ENCODE measurements around the gene CRBN.

The CRBN gene

DNA sequence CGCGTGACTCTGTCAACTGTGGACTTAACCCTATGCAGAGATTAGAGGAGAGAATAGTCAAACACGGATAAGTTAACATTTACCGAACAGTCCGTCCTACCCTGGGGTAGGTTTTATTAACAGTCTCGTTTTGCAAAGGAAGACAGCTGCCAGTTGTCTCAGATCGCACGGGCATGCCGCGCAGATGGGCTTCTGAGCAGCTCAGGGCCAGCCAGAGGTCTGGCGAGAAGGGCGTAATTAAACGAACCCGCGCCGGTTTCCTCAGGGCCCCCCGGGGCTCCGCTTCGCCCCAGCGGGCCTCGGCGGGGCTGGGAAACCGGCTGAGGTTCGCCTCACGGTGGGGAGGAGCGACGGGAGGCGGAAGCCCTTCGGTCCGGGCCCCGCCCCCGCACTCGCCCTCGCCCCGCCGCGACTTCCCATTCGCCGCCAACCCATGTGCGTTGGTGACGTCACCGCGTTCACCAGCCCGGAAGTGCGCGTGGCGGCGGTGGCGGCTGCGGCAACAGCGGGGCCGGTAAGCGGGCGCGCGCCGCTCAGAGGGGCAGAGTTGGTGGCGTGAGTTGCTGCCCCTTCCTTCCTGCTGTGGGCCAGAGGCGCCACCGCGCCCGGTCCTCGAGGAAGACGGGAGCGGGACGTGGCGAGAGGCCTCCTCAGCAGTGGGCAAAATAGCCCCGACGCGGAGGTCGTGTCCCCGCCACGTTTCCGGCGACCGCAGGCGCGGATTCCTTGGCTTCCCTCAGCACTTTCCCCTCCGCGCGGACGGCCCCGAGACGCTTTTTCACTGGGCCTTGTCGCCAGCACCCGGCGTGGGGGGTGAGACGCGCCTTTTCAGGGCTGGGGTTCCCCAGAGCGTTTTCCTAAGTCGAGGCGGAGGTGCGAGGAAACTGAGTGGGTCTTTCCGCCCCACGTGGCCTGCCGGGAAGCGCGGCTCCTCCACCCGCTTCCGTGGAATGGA is 52.7 kb downstream of the CRBN start, which contains the start of gene TRNT1:
Gene TRNT1, plus strand, starts transcription at position 464 of the 955 bp plus-strand sequence. CDS start 2,101 bp downstream, outside the sequence.
- DNase-seq (ENCODE audit: insufficient read length, low spot score): peak; percentile 94
- peak; percentile 99 for FAIRE-seq
- peak; percentile 39 for TF ChIP-seq SPI1 (IDR thresholded peaks at IDR 0.05; ENCODE audit: low read depth, low read length)
- TF ChIP-seq POLR2A (IDR thresholded peaks at IDR 0.05; ENCODE audit: low read depth, low read length): peak; percentile 87
- TF ChIP-seq POLR2AphosphoS5 (IDR thresholded peaks at IDR 0.05; ENCODE audit: low read depth, low read length): peak; percentile 93
- TF ChIP-seq PAX5 (IDR thresholded peaks at IDR 0.05; ENCODE audit: insufficient read depth, low read length, severe bottlenecking): no peak
- TF ChIP-seq TAF1 (IDR thresholded peaks at IDR 0.05; ENCODE audit: low read depth, low read length): peak; percentile 74; the same call in 1 of the 2 replicates
- no peak for TF ChIP-seq POU2F2 (IDR thresholded peaks at IDR 0.05; ENCODE audit: low read depth, low read length)

DNA sequence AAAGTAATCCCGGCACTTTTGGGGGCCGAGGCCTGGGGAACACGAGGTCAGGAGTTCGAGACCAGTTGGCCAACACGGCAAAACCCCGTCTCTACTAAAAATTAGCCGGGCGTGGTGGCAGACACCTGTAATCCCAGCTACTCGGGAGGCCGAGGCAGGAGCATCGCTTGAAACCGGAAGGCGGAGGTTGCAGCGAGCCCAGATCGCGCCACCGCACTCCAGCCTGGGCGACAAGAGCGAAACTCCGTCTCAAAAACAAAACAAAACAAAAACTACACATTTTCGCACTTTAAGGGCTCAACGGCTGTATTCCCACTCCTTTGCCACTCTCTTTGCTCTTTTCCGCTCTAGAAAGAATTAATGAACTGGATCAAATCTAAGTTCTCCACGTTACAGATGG is 53.5 kb downstream of the CRBN start:
- TF ChIP-seq POU2F2 (IDR thresholded peaks at IDR 0.05; ENCODE audit: low read depth, low read length) (no peak), POLR2A (IDR thresholded peaks at IDR 0.05; ENCODE audit: low read depth, low read length) (no peak), POLR2AphosphoS5 (IDR thresholded peaks at IDR 0.05; ENCODE audit: low read depth, low read length) (no peak), SPI1 (IDR thresholded peaks at IDR 0.05; ENCODE audit: low read depth, low read length) (no peak), PAX5 (IDR thresholded peaks at IDR 0.05; ENCODE audit: insufficient read depth, low read length, severe bottlenecking) (no peak), TAF1 (IDR thresholded peaks at IDR 0.05; ENCODE audit: low read depth, low read length) (no peak)
- no peak for FAIRE-seq
- DNase-seq (ENCODE audit: insufficient read length, low spot score): no peak

DNA sequence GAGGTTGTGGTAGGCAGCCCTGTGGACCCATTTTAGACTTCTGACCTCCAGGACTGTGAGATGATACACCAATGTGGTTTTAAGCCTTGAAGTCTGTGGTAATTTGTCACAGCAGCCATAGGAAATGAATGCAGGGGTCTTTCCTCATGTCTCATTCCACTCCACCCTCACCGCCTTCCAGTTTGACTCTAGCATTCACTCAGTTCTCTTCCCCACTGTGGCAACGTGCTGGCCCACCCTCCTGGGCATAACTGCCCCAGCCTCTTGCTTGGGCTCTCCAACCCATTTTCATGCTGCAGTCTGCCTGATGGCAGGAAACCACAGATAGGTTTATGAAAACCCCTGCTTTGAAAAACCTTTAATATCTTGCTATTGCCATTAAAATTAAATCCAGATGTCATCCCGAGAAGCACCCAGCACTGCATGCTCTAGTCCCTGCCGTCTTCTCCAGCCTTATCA is 60.1 kb downstream of the CRBN start:
- TF ChIP-seq PAX5 (IDR thresholded peaks at IDR 0.05; ENCODE audit: insufficient read depth, low read length, severe bottlenecking): no peak
- DNase-seq (ENCODE audit: insufficient read length, low spot score) (no peak), FAIRE-seq (no peak)

DNA sequence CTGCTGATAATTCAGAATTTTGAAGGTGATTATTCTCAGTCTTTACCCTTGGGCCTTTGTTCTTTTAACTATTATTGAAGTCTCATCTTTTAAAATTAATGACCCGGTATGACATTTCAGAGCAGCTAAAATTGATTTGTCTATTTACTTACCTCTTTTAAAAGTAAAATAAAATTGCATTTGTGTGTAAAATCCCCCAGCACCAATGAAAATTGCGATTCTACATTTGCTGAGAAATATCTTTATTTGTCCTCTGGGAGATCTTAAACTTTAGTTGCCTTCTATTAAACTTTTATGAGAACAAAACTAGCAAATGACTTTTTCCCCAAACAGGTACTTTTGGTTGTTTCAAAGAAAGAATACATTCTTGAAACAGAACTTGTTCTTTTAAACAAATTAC is 61.8 kb downstream of the CRBN start:
- TF ChIP-seq TAF1 (IDR thresholded peaks at IDR 0.05; ENCODE audit: low read depth, low read length): no peak
- no peak for TF ChIP-seq POLR2A (IDR thresholded peaks at IDR 0.05; ENCODE audit: low read depth, low read length)
- TF ChIP-seq POU2F2 (IDR thresholded peaks at IDR 0.05; ENCODE audit: low read depth, low read length): no peak
- no peak for TF ChIP-seq POLR2AphosphoS5 (IDR thresholded peaks at IDR 0.05; ENCODE audit: low read depth, low read length)
- TF ChIP-seq SPI1 (IDR thresholded peaks at IDR 0.05; ENCODE audit: low read depth, low read length): no peak
- no peak for TF ChIP-seq PAX5 (IDR thresholded peaks at IDR 0.05; ENCODE audit: insufficient read depth, low read length, severe bottlenecking)
- no peak for FAIRE-seq
- DNase-seq (ENCODE audit: insufficient read length, low spot score): no peak

DNA sequence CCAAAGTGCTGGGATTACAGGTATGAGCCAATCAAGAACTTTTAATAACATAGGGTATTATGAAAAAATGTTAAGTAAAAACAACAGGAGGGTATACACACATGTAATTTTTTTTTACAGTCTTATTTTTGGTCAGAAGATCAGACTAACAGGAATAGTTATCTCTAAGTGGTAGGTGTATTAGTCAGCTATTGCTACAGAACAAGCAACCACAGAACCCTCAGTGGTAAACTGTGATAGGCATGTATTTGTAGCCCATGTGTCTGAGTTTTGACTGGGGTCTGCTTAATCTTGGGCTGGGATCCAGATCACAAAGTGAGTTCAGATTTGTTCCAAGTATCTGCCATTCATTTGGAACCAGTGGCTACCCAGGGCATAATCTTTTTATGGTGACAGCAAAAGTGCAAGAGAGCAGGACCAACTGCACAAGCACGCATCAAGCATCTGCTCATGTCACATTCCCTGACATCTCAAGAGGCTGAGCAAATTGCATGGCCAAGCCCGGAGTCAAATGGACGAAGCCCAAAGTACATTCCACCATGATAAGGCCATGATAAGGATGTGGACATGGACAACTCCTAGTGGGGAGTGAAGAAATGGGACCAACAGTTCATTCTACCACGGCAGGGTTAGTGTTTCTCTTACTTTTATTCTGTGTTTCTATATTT is 66.3 kb downstream of the CRBN start:
- DNase-seq (ENCODE audit: insufficient read length, low spot score) (no peak), FAIRE-seq (peak; percentile 63)
- TF ChIP-seq POU2F2 (IDR thresholded peaks at IDR 0.05; ENCODE audit: low read depth, low read length) (no peak), POLR2A (IDR thresholded peaks at IDR 0.05; ENCODE audit: low read depth, low read length) (no peak), TAF1 (IDR thresholded peaks at IDR 0.05; ENCODE audit: low read depth, low read length) (no peak), SPI1 (IDR thresholded peaks at IDR 0.05; ENCODE audit: low read depth, low read length) (no peak), POLR2AphosphoS5 (IDR thresholded peaks at IDR 0.05; ENCODE audit: low read depth, low read length) (no peak), PAX5 (IDR thresholded peaks at IDR 0.05; ENCODE audit: insufficient read depth, low read length, severe bottlenecking) (no peak)

DNA sequence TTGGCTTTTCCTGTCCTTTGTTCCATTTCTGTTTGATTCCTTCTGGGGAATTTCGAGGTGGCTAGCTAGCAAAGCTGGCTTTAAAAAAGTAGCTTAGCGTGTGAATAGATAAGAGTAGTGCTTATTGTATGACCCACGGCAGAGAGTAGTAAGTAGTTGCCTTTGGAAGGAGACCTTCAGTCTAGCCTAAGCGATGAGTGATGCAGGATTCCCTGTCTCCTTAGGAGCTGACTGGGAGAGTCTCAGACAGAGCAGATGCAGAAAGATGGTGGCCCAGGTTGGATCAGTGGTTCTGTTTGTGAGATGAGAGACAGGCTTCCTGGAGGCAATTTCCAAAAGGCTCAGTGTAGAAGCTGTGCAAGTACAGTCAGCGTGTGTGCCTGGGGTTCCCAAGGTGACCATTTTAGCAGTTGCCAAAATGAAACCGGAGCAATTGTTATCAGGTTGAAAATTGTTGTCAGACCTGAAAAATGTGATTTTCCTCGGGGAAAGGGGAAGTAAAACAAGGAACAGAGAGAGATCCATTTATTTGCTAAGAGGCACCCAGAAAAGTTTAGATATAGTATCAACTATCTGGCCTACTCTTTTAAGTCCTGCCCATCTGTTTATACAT is 68.6 kb downstream of the CRBN start:
- DNase-seq (ENCODE audit: insufficient read length, low spot score) (no peak), FAIRE-seq (peak; percentile 55)
- peak; percentile 40; the same call in 1 of the 2 replicates for TF ChIP-seq SPI1 (IDR thresholded peaks at IDR 0.05; ENCODE audit: low read depth, low read length)
- no peak for TF ChIP-seq PAX5 (IDR thresholded peaks at IDR 0.05; ENCODE audit: insufficient read depth, low read length, severe bottlenecking)
- TF ChIP-seq POLR2A (IDR thresholded peaks at IDR 0.05; ENCODE audit: low read depth, low read length): no peak
- no peak for TF ChIP-seq TAF1 (IDR thresholded peaks at IDR 0.05; ENCODE audit: low read depth, low read length)

DNA sequence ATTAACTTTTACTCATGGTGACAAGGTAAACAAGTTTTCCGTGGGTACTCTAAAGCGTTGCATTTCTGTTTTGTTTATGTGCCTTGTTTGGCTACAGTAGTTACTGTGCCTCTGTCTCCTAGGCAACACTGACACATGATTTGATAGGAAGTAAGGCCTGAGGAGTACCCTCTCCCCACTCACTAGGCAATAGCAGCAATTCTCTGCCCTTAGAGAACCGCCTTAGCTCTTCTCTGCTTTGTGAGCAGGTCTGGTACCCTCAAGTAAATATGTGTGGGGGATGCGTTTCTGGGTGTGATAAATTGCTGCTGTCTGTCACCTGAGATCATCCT is 69.2 kb downstream of the CRBN start, which contains the start of gene IL5RA:
Gene IL5RA, minus strand, starts transcription at position 76 of the 332 bp plus-strand sequence. CDS start 5,390 bp downstream, outside the sequence.
- DNase-seq (ENCODE audit: insufficient read length, low spot score): no peak
- TF ChIP-seq POU2F2 (IDR thresholded peaks at IDR 0.05; ENCODE audit: low read depth, low read length): no peak
- no peak for TF ChIP-seq TAF1 (IDR thresholded peaks at IDR 0.05; ENCODE audit: low read depth, low read length)
- TF ChIP-seq POLR2AphosphoS5 (IDR thresholded peaks at IDR 0.05; ENCODE audit: low read depth, low read length): no peak
- TF ChIP-seq PAX5 (IDR thresholded peaks at IDR 0.05; ENCODE audit: insufficient read depth, low read length, severe bottlenecking): no peak
- no peak for TF ChIP-seq SPI1 (IDR thresholded peaks at IDR 0.05; ENCODE audit: low read depth, low read length)
- TF ChIP-seq POLR2A (IDR thresholded peaks at IDR 0.05; ENCODE audit: low read depth, low read length): no peak
- peak; percentile 92 for FAIRE-seq

DNA sequence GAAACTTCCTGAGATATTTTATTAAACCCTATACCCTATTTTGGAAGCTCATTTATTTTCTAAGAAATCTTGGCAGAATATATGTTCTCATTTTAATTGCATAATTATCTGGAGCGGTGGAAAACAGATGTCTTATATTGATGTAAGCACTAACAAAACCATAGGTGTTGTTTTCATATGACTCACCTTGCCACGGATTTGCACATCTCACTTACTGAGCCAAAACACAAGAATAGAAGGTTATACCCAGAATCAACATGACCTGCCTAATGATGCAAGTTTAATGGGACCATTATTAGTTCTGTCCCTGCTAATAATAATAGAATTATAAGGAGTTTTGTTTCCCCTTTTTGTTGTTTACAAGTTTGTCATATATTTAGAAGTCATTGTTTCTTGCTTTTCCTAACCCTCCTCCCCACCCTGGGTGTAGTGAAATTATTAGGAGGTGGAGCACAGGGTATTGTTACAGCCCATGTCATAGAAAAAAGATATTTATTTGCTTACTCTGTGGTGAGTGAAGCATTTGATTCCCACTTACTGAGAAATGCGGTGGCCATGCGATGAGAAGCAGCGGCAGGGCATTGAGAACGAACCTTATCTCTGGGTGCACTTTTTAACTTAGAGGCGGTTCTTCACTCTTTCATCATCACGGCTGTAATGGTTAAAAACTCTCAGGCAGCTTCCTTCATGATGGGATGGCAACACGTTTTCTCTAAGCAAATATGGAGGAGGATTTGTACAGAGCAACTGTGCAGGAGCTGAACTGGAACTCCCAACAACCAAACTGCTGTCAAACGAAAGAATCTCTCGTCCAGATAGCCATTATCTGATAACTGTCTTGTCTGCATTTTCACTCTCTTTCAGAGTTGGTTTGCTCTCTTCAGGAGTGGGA is 69.8 kb downstream of the CRBN start:
- FAIRE-seq (peak; percentile 57), DNase-seq (ENCODE audit: insufficient read length, low spot score) (no peak)
- TF ChIP-seq POLR2AphosphoS5 (IDR thresholded peaks at IDR 0.05; ENCODE audit: low read depth, low read length) (no peak), POLR2A (IDR thresholded peaks at IDR 0.05; ENCODE audit: low read depth, low read length) (no peak), POU2F2 (IDR thresholded peaks at IDR 0.05; ENCODE audit: low read depth, low read length) (no peak), PAX5 (IDR thresholded peaks at IDR 0.05; ENCODE audit: insufficient read depth, low read length, severe bottlenecking) (no peak), SPI1 (IDR thresholded peaks at IDR 0.05; ENCODE audit: low read depth, low read length) (no peak), TAF1 (IDR thresholded peaks at IDR 0.05; ENCODE audit: low read depth, low read length) (no peak)
